Astrocyte (in vitro differentiated cells and primary cell): ENCODE data around the gene PRF1.

Experiments used
- CTCF ChIP-seq: IDR thresholded peaks from 2 replicates; pipeline ENCODE4 v1.5.1; 2011; ENCODE audit warnings: low read depth, mild to moderate bottlenecking, inconsistent platforms, low read length, moderate library complexity; ENCODE audit not compliant: insufficient read depth
- EZH2 ChIP-seq: IDR thresholded peaks from 2 replicates; pipeline ENCODE4 v1.6.1; 2012; ENCODE audit warnings: mild to moderate bottlenecking, low read length, inconsistent platforms; ENCODE audit not compliant: insufficient read depth

- no peak for TF ChIP-seq CTCF
- TF ChIP-seq EZH2: no peak
Observed at GRCh38 chr10:70578371-70578947, 24.1 kb downstream of the PRF1 start.
